MM.1S (cell line): ENCODE results near the gene CELF3.

Experiments
- EZH2 ChIP-seq: fragments of 300-600 bp; sonication (generic); optimal IDR thresholded peaks from 2 replicates; pipeline ENCODE3; 2017; ENCODE audit warnings: low read depth, mild to moderate bottlenecking, antibody characterized with exemption, low read length, mixed read lengths
- EZH2phosphoT487 ChIP-seq: fragments of 300-600 bp; sonication (generic); IDR thresholded peaks from 2 replicates; pipeline ENCODE4 v1.6.1; 2018; ENCODE audit warnings: antibody characterized with exemption, low read length
- TF ChIP-seq, protein P1 (sequence below): fragments of 300-600 bp; sonication (generic); IDR thresholded peaks from 2 replicates; pipeline ENCODE4 v1.5.1; 2016; ENCODE audit warnings: antibody characterized with exemption, low read length, mixed read lengths

GRCh38 chr1:151706464-151707415 lies 9.9 kb downstream of the CELF3 start:
- TF ChIP-seq, protein P1, sequence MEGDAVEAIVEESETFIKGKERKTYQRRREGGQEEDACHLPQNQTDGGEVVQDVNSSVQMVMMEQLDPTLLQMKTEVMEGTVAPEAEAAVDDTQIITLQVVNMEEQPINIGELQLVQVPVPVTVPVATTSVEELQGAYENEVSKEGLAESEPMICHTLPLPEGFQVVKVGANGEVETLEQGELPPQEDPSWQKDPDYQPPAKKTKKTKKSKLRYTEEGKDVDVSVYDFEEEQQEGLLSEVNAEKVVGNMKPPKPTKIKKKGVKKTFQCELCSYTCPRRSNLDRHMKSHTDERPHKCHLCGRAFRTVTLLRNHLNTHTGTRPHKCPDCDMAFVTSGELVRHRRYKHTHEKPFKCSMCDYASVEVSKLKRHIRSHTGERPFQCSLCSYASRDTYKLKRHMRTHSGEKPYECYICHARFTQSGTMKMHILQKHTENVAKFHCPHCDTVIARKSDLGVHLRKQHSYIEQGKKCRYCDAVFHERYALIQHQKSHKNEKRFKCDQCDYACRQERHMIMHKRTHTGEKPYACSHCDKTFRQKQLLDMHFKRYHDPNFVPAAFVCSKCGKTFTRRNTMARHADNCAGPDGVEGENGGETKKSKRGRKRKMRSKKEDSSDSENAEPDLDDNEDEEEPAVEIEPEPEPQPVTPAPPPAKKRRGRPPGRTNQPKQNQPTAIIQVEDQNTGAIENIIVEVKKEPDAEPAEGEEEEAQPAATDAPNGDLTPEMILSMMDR, result no peak
- TF ChIP-seq EZH2 (no peak), EZH2phosphoT487 (no peak)
